Liver (tissue), 9 donors: ENCODE measurements around the gene ARFIP1. TPM values are rescaled to one million over a fixed set of nuclear protein-coding genes. Genes with fewer than 3 reads are reported as not detected.

Experiments used
- DNase-seq: peaks from one replicate; pipeline ENCODE4 v3.0.0-alpha.2; 2017; ENCODE audit warnings: low spot score
- H3K27ac ChIP-seq, 2 donors: one replicate each; pipeline ENCODE4 v1.7.0; 2013; ENCODE audit warnings: inconsistent platforms in 2 of 2, low read length in 2 of 2, control low read depth in 1 of 2, low read depth in 1 of 2, mild to moderate bottlenecking in 1 of 2
- H3K27me3 ChIP-seq, 4 donors: one replicate each; pipeline versions ENCODE4 v1.6.1 to v1.7.0; 2013; ENCODE audit warnings: low read length in 3 of 4, inconsistent platforms in 1 of 4, mild to moderate bottlenecking in 1 of 4, moderate library complexity in 1 of 4; ENCODE audit not compliant: control insufficient read depth in 4 of 4, insufficient read depth in 4 of 4
- H3K36me3 ChIP-seq, 4 donors: one replicate each; pipeline versions ENCODE4 v1.6.1 to v1.7.0; 2013; ENCODE audit warnings: low read length in 3 of 4, mild to moderate bottlenecking in 3 of 4, low read depth in 1 of 4, moderate library complexity in 1 of 4; ENCODE audit not compliant: control insufficient read depth in 4 of 4, insufficient read depth in 3 of 4
- H3K4me1 ChIP-seq, 4 donors: one replicate each; pipeline versions ENCODE4 v1.6.1 to v1.7.0; 2013; ENCODE audit warnings: low read length in 3 of 4, mild to moderate bottlenecking in 3 of 4, moderate library complexity in 1 of 4; ENCODE audit not compliant: control insufficient read depth in 4 of 4, insufficient read depth in 4 of 4
- H3K4me3 ChIP-seq, 3 donors: one replicate each; pipeline versions ENCODE4 v1.6.1 to v1.7.0; 2013; ENCODE audit warnings: low read length in 3 of 3, control low read depth in 1 of 3, low read depth in 1 of 3, mild to moderate bottlenecking in 1 of 3
- H3K9ac ChIP-seq, 2 donors: one replicate each; pipeline ENCODE4 v1.7.0; 2013; ENCODE audit warnings: low read length in 2 of 2, mild to moderate bottlenecking in 2 of 2, moderate library complexity in 2 of 2, control low read depth in 1 of 2, low read depth in 1 of 2
- H3K9me3 ChIP-seq, 4 donors: one replicate each; pipeline versions ENCODE4 v1.6.1 to v1.7.0; 2013; ENCODE audit warnings: low read length in 3 of 4; ENCODE audit not compliant: control insufficient read depth in 4 of 4
- CTCF ChIP-seq: fragments of 150-350 bp; IDR thresholded peaks from 2 replicates; pipeline ENCODE4 v1.5.1; 2017; ENCODE audit warnings: improper control_type of control experiment, low read depth, low read length; ENCODE audit not compliant: missing input control
- EGR1 ChIP-seq, 2 donors: IDR thresholded peaks; 2 replicates each; pipeline ENCODE4 v1.6.1; 2016 to 2018; ENCODE audit warnings: antibody characterized with exemption in 2 of 2, low read depth in 2 of 2
- FOXA1 ChIP-seq: IDR thresholded peaks from 2 replicates; pipeline ENCODE4 v1.6.1; 2016; ENCODE audit warnings: antibody characterized with exemption
- FOXA2 ChIP-seq: IDR thresholded peaks from 2 replicates; pipeline ENCODE4 v1.6.1; 2016; ENCODE audit warnings: antibody characterized with exemption
- GABPA ChIP-seq, 2 donors: IDR thresholded peaks in 1 of 2; conservative IDR thresholded peaks in 1 of 2; 2 replicates each; pipeline ENCODE4 v1.6.1; 2016; ENCODE audit warnings: antibody characterized with exemption in 2 of 2, mild to moderate bottlenecking in 1 of 2, moderate library complexity in 1 of 2
- HNF4A ChIP-seq, 2 donors: conservative IDR thresholded peaks; 2 replicates each; pipeline ENCODE4 v1.6.1; 2016; ENCODE audit warnings: antibody characterized with exemption in 2 of 2, mild to moderate bottlenecking in 2 of 2
- HNF4G ChIP-seq: IDR thresholded peaks from 2 replicates; pipeline ENCODE4 v1.6.1; 2016; ENCODE audit warnings: antibody characterized with exemption
- JUND ChIP-seq, 2 donors: IDR thresholded peaks; 2 replicates each; pipeline ENCODE4 v1.6.1; 2016; ENCODE audit warnings: antibody characterized with exemption in 2 of 2
- NR2F2 ChIP-seq: IDR thresholded peaks from 2 replicates; pipeline ENCODE4 v1.6.1; 2016; ENCODE audit warnings: antibody characterized with exemption
- RAD21 ChIP-seq, 2 donors: IDR thresholded peaks; 2 replicates each; pipeline ENCODE4 v1.6.1; 2016; ENCODE audit warnings: antibody characterized with exemption in 2 of 2, mild to moderate bottlenecking in 2 of 2
- RXRA ChIP-seq, 2 donors: IDR thresholded peaks; 2 replicates each; pipeline ENCODE4 v1.6.1; 2017 to 2018; ENCODE audit warnings: antibody characterized with exemption in 2 of 2, mild to moderate bottlenecking in 1 of 2
- SP1 ChIP-seq: IDR thresholded peaks from 2 replicates; pipeline ENCODE4 v1.6.1; 2018; ENCODE audit warnings: antibody characterized with exemption, mild to moderate bottlenecking
- TAF1 ChIP-seq: conservative IDR thresholded peaks from 2 replicates; pipeline ENCODE4 v1.6.1; 2016; ENCODE audit warnings: antibody characterized with exemption, mild to moderate bottlenecking
- YY1 ChIP-seq: IDR thresholded peaks from 2 replicates; pipeline ENCODE4 v1.6.1; 2016; ENCODE audit warnings: antibody characterized with exemption, mild to moderate bottlenecking
- WGBS: extraction: QIAGEN DNeasy Blood & Tissue Kit; methylation state at CpG from one replicate; pipeline ENCODE4 v1.1.7; 2013; 5-methylcytosine and 5-hydroxymethylcytosine counted together
- polyA plus RNA-seq, 2 donors: library from polyadenylated mRNA; stranded (reverse) in 1 of 2; unstranded in 1 of 2; fragments of 200-250 nt in 1 of 2; fragments of >200 nt in 1 of 2; fragmentation: Nextera tagmentation in 1 of 2; extraction: Ambion mirVana in 1 of 2; gene quantifications; one replicate each; pipeline versions ENCODE4 v1.2.1 to v1.2.3, GENCODE V29; 2013 to 2015
- total RNA-seq, 2 donors: library from RNA; depleted of rRNA; stranded (reverse); fragments of >200 nt; gene quantifications; one replicate each; pipeline ENCODE4 v1.2.3, GENCODE V29; 2014
- TF ChIP-seq, protein P1 (sequence below): IDR thresholded peaks from 2 replicates; pipeline ENCODE4 v1.6.1; 2016; ENCODE audit warnings: antibody characterized with exemption, mild to moderate bottlenecking
- TF ChIP-seq, protein P2 (sequence below): IDR thresholded peaks from 2 replicates; pipeline ENCODE4 v1.6.1; 2016; ENCODE audit warnings: antibody characterized with exemption
- TF ChIP-seq, protein P3 (sequence below): IDR thresholded peaks from 2 replicates; pipeline ENCODE4 v1.6.1; 2016; ENCODE audit warnings: antibody characterized with exemption
- TF ChIP-seq, protein P4 (sequence below): IDR thresholded peaks from 2 replicates; pipeline ENCODE4 v1.6.1; 2016; ENCODE audit warnings: antibody characterized with exemption
- donor health status: healthy.
- donor health status: healthy.
- donor health status: healthy.
- donor health status: healthy.
- donor health status: healthy.

ARFIP1 gene
- total and polyA plus RNA-seq, 4 donors = 6.8 to 16.8 (median 14.9) TPM

DNA sequence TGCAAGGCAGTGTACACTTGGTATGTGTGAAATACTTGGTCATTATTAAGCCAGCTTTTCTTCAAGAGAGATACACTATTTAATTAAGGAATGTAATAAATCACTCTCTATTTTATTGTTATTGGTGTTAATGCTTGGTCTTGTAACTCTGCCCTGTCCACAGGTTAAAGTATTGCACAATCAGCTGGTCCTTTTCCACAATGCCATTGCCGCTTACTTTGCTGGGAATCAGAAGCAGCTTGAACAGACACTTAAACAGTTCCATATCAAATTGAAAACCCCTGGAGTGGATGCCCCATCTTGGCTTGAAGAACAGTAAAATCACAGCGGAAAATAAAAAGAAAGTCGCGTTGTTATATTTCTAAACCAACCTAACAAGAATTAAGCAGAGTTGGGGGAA lies 130.1 kb downstream of the ARFIP1 start:
- TF ChIP-seq EGR1 (IDR thresholded peaks at IDR 0.05; ENCODE audit: low read depth in 2 of 2) (no peak), HNF4G (no peak), SP1 (no peak), HNF4A (conservative IDR thresholded peaks at IDR 0.05) (peak; percentile 29 to 31)
- Histone ChIP-seq H3K9ac (no peak overlapping the region), H3K4me3 (no peak overlapping the region), H3K27me3 (no peaks in the 10 kb centered on the region), H3K4me1 (no peaks in the 10 kb centered on the region), H3K9me3 (no peaks in the 10 kb centered on the region), H3K36me3 (peaks cover 0 to 4% (median 2%) of the 10 kb centered on the region in 4 donors), H3K27ac (no peak overlapping the region)
- DNase-seq = no peak
- WGBS = 89% methylated on average over 4 of the region's 4 CpGs

DNA sequence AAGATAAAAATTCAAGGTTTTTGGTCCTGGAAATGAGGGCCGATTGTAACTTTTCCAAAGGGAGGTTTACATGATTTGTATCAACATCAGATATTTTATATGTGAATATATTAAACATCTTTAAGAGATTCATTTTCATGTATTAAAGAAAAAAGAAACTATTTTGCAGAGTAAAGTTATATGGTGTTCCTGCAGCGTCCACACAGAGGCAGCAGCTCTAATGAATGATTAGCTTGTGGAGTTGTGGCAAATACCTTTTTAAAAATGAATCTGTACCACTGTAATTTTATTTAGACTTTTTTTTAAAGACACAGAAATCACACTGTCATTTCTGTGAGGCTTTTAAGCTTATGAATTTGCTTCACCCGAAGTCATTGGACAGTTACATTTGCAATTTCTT lies 130.8 kb downstream of the ARFIP1 start:
- no peak for DNase-seq
- no peaks in the 10 kb centered on the region for H3K4me1 ChIP-seq
- TF ChIP-seq CTCF (no peak), RAD21 (IDR thresholded peaks at IDR 0.05) (no peak), SP1 (no peak), YY1 (no peak), TAF1 (no peak), EGR1 (IDR thresholded peaks at IDR 0.05; ENCODE audit: low read depth in 2 of 2) (no peak), HNF4A (conservative IDR thresholded peaks at IDR 0.05) (no peak), FOXA2 (no peak), FOXA1 (no peak), NR2F2 (no peak), JUND (IDR thresholded peaks at IDR 0.05) (no peak), GABPA (IDR thresholded peaks at IDR 0.05 in 1 of 2, conservative IDR thresholded peaks at IDR 0.05 in 1 of 2) (no peak), RXRA (IDR thresholded peaks at IDR 0.05) (no peak), HNF4G (no peak)
- TF ChIP-seq, protein P1, sequence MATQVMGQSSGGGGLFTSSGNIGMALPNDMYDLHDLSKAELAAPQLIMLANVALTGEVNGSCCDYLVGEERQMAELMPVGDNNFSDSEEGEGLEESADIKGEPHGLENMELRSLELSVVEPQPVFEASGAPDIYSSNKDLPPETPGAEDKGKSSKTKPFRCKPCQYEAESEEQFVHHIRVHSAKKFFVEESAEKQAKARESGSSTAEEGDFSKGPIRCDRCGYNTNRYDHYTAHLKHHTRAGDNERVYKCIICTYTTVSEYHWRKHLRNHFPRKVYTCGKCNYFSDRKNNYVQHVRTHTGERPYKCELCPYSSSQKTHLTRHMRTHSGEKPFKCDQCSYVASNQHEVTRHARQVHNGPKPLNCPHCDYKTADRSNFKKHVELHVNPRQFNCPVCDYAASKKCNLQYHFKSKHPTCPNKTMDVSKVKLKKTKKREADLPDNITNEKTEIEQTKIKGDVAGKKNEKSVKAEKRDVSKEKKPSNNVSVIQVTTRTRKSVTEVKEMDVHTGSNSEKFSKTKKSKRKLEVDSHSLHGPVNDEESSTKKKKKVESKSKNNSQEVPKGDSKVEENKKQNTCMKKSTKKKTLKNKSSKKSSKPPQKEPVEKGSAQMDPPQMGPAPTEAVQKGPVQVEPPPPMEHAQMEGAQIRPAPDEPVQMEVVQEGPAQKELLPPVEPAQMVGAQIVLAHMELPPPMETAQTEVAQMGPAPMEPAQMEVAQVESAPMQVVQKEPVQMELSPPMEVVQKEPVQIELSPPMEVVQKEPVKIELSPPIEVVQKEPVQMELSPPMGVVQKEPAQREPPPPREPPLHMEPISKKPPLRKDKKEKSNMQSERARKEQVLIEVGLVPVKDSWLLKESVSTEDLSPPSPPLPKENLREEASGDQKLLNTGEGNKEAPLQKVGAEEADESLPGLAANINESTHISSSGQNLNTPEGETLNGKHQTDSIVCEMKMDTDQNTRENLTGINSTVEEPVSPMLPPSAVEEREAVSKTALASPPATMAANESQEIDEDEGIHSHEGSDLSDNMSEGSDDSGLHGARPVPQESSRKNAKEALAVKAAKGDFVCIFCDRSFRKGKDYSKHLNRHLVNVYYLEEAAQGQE = no peak
- TF ChIP-seq, protein P2, sequence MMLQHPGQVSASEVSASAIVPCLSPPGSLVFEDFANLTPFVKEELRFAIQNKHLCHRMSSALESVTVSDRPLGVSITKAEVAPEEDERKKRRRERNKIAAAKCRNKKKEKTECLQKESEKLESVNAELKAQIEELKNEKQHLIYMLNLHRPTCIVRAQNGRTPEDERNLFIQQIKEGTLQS = no peak
- TF ChIP-seq, protein P3, sequence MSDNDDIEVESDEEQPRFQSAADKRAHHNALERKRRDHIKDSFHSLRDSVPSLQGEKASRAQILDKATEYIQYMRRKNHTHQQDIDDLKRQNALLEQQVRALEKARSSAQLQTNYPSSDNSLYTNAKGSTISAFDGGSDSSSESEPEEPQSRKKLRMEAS = no peak
- TF ChIP-seq, protein P4, sequence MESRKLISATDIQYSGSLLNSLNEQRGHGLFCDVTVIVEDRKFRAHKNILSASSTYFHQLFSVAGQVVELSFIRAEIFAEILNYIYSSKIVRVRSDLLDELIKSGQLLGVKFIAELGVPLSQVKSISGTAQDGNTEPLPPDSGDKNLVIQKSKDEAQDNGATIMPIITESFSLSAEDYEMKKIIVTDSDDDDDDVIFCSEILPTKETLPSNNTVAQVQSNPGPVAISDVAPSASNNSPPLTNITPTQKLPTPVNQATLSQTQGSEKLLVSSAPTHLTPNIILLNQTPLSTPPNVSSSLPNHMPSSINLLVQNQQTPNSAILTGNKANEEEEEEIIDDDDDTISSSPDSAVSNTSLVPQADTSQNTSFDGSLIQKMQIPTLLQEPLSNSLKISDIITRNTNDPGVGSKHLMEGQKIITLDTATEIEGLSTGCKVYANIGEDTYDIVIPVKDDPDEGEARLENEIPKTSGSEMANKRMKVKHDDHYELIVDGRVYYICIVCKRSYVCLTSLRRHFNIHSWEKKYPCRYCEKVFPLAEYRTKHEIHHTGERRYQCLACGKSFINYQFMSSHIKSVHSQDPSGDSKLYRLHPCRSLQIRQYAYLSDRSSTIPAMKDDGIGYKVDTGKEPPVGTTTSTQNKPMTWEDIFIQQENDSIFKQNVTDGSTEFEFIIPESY = no peak
- H3K27ac ChIP-seq = no peak overlapping the region
- no peaks in the 10 kb centered on the region for H3K9me3 ChIP-seq
- peaks cover 0 to 4% (median 2%) of the 10 kb centered on the region in 4 donors for H3K36me3 ChIP-seq
- no peaks in the 10 kb centered on the region for H3K27me3 ChIP-seq
- WGBS = 81% methylated on average over 3 of the region's 3 CpGs
- no peak overlapping the region for H3K9ac ChIP-seq
- H3K4me3 ChIP-seq = no peak overlapping the region
